Stomach (tissue), 4 donors: Measurements from ENCODE around the gene DENR.

Experiments used
- CTCF ChIP-seq, 7 experiments: fragments of 450-650 bp in 4 of 7; fragments of 200-600 bp in 3 of 7; sonication (generic) in 3 of 7; IDR thresholded peaks; one replicate each; pipeline ENCODE4 v1.5.1; 2016 to 2019; ENCODE audit warnings: antibody characterized with exemption in 7 of 7, control low read depth in 2 of 7, mild to moderate bottlenecking in 1 of 7
- EP300 ChIP-seq: sonication (generic); formaldehyde crosslinking; IDR thresholded peaks from one replicate; pipeline ENCODE4 v1.6.1; 2017; ENCODE audit warnings: antibody characterized with exemption
- POLR2A ChIP-seq, 4 donors: fragments of 450-650 bp; IDR thresholded peaks; one replicate each; pipeline ENCODE4 v1.6.1; 2016; ENCODE audit warnings: antibody characterized with exemption in 4 of 4, control low read depth in 2 of 4, mild to moderate bottlenecking in 1 of 4, moderate library complexity in 1 of 4
- POLR2AphosphoS5 ChIP-seq, 3 donors: sonication (generic); formaldehyde crosslinking; IDR thresholded peaks; one replicate each; pipeline ENCODE4 v1.6.1; 2016; ENCODE audit warnings: antibody characterized with exemption in 3 of 3

GRCh38 chr12:122726080-122726558 is 26.5 kb upstream of the DENR start:
- TF ChIP-seq POLR2A (IDR thresholded peaks at IDR 0.05) (no peak), CTCF (IDR thresholded peaks at IDR 0.05) (no peak), EP300 (no peak), POLR2AphosphoS5 (IDR thresholded peaks at IDR 0.05) (peak in 1 of 3 donors; percentile 10)
